HL-60 (cell line): ENCODE data around the gene RNASE13.

Experiments used
- DNase-seq, 2 experiments: peaks; one replicate each; pipeline ENCODE4 v3.0.0-alpha.2; 2010 to 2020; ENCODE audit warnings: low read depth in 1 of 2, low spot score in 1 of 2
- H3K27ac ChIP-seq: fragments of 250-450 bp; sonication (Bioruptor Pico); replicated peaks from 2 replicates; pipeline ENCODE4 v1.5.1; 2020; ENCODE audit warnings: mild to moderate bottlenecking, moderate library complexity
- H3K27me3 ChIP-seq: fragments of 250-450 bp; sonication (Bioruptor Pico); 2 replicates; pipeline ENCODE4 v1.5.1; 2021; ENCODE audit warnings: mild to moderate bottlenecking, moderate library complexity; ENCODE audit not compliant: insufficient read depth, poor library complexity, severe bottlenecking
- H3K4me3 ChIP-seq: replicated peaks from 2 replicates; pipeline ENCODE4 v1.5.1; 2011; ENCODE audit warnings: mild to moderate bottlenecking, control low read depth, low read length; ENCODE audit not compliant: insufficient read depth
- CTCF ChIP-seq: IDR thresholded peaks from one replicate; pipeline ENCODE4 v1.5.1; 2011; ENCODE audit warnings: low read length, control low read depth, inconsistent platforms; ENCODE audit not compliant: insufficient read depth
- GABPA ChIP-seq: IDR thresholded peaks from 2 replicates; pipeline ENCODE4 v1.6.1; 2012; ENCODE audit warnings: low read depth
- POLR2AphosphoS5 ChIP-seq: IDR thresholded peaks from 2 replicates; pipeline ENCODE4 v1.6.1; 2012; ENCODE audit warnings: low read depth
- REST ChIP-seq: IDR thresholded peaks from 2 replicates; pipeline ENCODE4 v1.6.1; 2012; ENCODE audit warnings: low read depth; ENCODE audit not compliant: insufficient replicate concordance
- SPI1 ChIP-seq: IDR thresholded peaks from 2 replicates; pipeline ENCODE4 v1.6.1; 2012; ENCODE audit warnings: low read depth, mild to moderate bottlenecking, borderline replicate concordance

RNASE13 gene

DNA sequence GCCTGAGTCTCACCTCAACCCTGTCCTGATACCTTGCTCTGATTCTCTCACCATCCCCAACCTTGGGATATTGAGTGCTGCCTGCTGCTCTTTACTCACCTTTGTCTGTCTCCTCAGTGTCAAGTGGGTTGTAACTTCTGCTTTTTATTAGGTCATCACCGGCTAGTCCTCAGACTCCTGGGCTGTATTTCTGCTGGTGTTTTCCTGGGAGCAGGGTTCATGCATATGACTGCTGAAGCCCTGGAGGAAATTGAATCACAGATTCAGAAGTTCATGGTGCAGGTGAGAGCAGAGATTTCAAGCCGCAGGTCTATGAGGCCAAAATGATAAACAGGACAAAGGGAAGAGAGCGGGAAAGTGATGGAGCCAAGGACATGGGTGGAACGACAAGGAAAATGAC, 35.0 kb downstream of the RNASE13 start:
- H3K4me3 ChIP-seq, result no peak overlapping the region
- H3K27me3 ChIP-seq, result no peaks in the 10 kb centered on the region
- DNase-seq, result no peak
- no peak overlapping the region for H3K27ac ChIP-seq
- TF ChIP-seq GABPA (no peak), REST (no peak), CTCF (no peak), POLR2AphosphoS5 (no peak), SPI1 (no peak)

- H3K4me3 ChIP-seq, result no peak within 1 kb of the TSS
- no peak for DNase-seq
- TF ChIP-seq REST (no peak), CTCF (no peak), SPI1 (no peak), GABPA (no peak), POLR2AphosphoS5 (no peak)
- H3K27me3 ChIP-seq, result no peaks in the 10 kb centered on the region
- no peak within 1 kb of the TSS for H3K27ac ChIP-seq
These were observed 35.8 kb downstream of the RNASE13 start, which contains the start of gene SLC39A2 for GRCh38 chr14:20998674-20999366. Gene SLC39A2, plus strand, starts transcription at chr14:20999293. Its CDS starts 154 bp downstream, at chr14:20999447.

- no peak for DNase-seq
- Histone ChIP-seq H3K4me3 (no peak overlapping the region), H3K27me3 (no peaks in the 10 kb centered on the region), H3K27ac (no peak overlapping the region)
- no peak for TF ChIP-seq REST
- TF ChIP-seq SPI1, result no peak
- no peak for TF ChIP-seq CTCF
- no peak for TF ChIP-seq GABPA
- no peak for TF ChIP-seq POLR2AphosphoS5
These were observed 36.5 kb downstream of the RNASE13 start for GRCh38 chr14:20998139-20998538.
